ENCODE data around the gene ROPN1.
"Not testable (repeated sequence)": the region's sequence is repeated elsewhere in the genome, so short reads cannot be mapped to it uniquely, and the experiment has no call there.

ROPN1 gene

GRCh38 chr3:123993818-123994217, 1.9 kb upstream of the ROPN1 start:
- DNase-seq = peak; percentile 91

- DNase-seq = no peak
These were observed 5.5 kb downstream of the ROPN1 start for GRCh38 chr3:123986427-123986826.

GRCh38 chr3:123984957-123985356, 7.0 kb downstream of the ROPN1 start:
- peak; percentile 61 for DNase-seq

- DNase-seq = no peak
These were observed 7.6 kb downstream of the ROPN1 start for GRCh38 chr3:123984350-123984749.

- DNase-seq = not testable (repeated sequence)
These were observed 10.6 kb downstream of the ROPN1 start for GRCh38 chr3:123981317-123981716.

GRCh38 chr3:123980539-123980938, 11.4 kb downstream of the ROPN1 start:
- no peak for DNase-seq

- peak; percentile 53 for DNase-seq
These were observed 12.1 kb downstream of the ROPN1 start for GRCh38 chr3:123979525-123980501.

GRCh38 chr3:123976904-123977303, 15.0 kb downstream of the ROPN1 start:
- DNase-seq = not testable (repeated sequence)

- not testable (repeated sequence) for DNase-seq
These were observed 15.6 kb downstream of the ROPN1 start for GRCh38 chr3:123976181-123976898.

GRCh38 chr3:123975030-123975429, 16.9 kb downstream of the ROPN1 start:
- not testable (repeated sequence) for DNase-seq

GRCh38 chr3:123971406-123971805, 20.5 kb downstream of the ROPN1 start:
- DNase-seq = no peak

GRCh38 chr3:123967260-123967659, 24.7 kb downstream of the ROPN1 start:
- DNase-seq = not testable (repeated sequence)

GRCh38 chr3:123966799-123967198, 25.1 kb downstream of the ROPN1 start:
- not testable (repeated sequence) for DNase-seq

- not testable (repeated sequence) for DNase-seq
These were observed 27.1 kb downstream of the ROPN1 start for GRCh38 chr3:123964793-123965192.

GRCh38 chr3:123961508-123961856, 30.4 kb downstream of the ROPN1 start:
- no peak for DNase-seq

GRCh38 chr3:123960781-123961507, 31.0 kb downstream of the ROPN1 start, which contains the start of gene CCDC14:
Gene CCDC14 (minus strand): TSS chr3:123961229. CDS start chr3:123961173, 56 bp downstream.
- DNase-seq = peak; percentile 100

- DNase-seq = no peak
These were observed 38.2 kb downstream of the ROPN1 start for GRCh38 chr3:123953735-123954134.

- DNase-seq = no peak
These were observed 38.9 kb downstream of the ROPN1 start for GRCh38 chr3:123952844-123953520.

GRCh38 chr3:123951522-123952447, 40.1 kb downstream of the ROPN1 start:
- DNase-seq = peak; percentile 77

- DNase-seq = no peak
These were observed 42.3 kb downstream of the ROPN1 start for GRCh38 chr3:123949641-123950040.

- no peak for DNase-seq
These were observed 43.5 kb downstream of the ROPN1 start for GRCh38 chr3:123948449-123948848.
